HG02623 (cell line): ENCODE results near the gene SLC2A5.
"Not testable (repeated sequence)": the region's sequence is repeated elsewhere in the genome, so short reads cannot be mapped to it uniquely, and the experiment has no call there.

ENCODE experiments used
- ATAC-seq: cut with Tn5 transposase; IDR thresholded peaks from one replicate; pipeline ENCODE4 v1.9.1; 2021; ENCODE audit warnings: moderate library complexity; ENCODE audit not compliant: unreplicated experiment

The SLC2A5 gene

DNA sequence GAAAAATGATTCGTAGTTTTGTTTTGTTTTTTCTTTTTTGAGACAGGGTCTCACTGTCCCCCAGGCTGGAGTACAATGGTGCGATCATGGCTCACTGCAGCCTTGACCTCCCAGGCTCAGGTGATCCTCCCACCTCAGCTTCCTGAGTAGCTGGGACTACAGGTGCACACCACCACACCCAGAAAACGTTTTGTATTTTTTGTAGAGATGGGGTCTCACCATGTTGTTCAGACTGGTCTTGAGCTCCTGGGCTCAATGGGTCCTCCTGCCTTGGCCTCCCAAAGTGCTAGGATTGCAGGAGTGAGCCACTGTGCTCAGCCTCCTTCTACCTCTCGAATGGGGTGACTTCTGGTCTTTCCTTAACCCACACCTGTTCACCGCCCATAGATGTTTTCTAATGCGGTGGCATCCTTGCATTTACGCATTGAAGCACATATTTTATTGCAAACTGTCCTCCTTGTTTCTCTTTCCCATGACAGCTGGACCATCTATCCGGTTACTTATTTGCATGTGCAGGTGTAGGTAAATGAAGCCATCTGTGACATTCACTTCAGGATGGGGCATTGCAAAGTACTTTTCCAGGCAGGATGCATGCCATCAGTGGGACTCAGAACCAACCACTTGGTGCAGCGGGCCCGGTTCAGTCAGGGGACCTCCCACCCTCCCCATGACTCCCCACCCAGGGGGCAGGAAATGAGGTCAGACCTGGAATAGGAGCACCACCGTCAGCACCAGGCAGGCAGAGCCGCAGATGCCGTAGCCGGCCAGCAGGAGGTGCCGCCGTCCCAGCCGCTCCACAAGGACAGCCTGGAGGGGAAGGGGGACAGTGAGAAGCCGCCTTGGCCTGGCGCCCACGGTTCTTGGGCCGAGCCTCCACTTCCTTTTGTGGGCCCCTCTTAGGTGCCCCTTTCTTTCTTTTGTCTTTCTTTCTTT is 59.7 kb downstream of the SLC2A5 start:
- no peak for ATAC-seq

DNA sequence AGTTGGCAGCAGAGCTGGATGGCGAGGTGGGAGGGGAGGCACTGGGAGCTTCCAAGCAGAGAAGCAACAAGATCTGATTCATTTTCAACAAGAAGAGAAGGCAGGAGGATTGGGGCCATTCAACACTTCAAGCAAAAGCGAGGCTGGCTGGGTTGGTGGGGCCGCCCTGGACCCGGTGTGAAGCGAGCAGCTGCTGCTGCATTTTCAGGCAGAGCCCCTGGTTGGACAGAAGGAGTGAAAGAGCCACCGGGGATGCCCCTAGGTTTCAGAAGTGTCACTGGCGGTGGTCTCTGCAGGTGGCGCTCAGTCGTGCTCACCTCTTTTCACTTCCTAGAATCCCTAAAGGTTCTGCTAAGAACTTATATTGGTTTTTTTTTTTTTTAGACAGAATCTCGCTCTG is 61.2 kb downstream of the SLC2A5 start:
- no peak for ATAC-seq

DNA sequence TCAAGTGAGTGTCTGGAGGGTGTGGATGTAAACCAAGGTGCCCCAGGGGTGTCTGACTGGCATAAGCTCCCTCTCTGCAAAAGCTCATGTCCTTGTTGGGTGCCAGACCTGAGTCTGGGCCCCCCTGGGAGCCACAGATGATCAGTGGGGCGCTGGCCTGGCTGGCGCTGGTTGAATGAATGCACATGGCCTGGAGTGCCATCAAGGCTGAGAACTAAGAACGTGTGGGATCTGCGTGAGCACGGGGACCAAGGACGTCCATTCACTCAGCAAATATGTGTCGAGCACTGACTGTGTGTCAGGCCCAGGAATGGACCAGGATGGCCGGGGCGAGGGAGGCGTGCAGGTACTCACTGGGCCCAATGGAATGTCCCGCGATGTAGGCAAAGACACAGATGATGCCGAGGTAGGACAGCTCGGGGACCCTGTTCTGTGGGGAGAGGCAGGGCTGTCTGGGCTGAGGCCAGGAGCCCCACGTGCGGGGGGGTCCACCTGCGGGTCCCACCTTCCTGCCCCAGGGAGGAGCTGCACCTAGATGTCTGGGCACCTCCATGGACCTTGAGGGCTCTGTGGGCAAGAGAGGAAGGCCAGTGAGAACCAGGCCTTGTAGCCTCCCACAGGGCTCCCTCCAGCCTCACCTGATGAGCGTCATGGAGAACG is 62.3 kb downstream of the SLC2A5 start:
- no peak for ATAC-seq

DNA sequence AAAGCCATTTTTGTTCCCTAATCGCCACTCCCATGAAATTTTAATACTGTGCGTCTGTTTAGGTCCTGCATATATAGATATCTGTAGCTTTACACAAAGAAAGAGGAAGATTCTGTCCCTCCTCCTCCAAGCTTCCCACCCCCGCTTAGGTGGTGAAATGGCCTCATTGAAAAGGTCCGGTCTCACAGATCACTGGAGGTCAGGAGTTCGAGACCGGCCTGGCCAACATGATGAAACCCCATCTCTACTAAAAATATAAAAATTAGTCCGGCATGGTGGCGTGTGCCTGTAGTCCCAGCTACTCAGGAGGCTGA is 64.1 kb downstream of the SLC2A5 start:
- no peak for ATAC-seq

DNA sequence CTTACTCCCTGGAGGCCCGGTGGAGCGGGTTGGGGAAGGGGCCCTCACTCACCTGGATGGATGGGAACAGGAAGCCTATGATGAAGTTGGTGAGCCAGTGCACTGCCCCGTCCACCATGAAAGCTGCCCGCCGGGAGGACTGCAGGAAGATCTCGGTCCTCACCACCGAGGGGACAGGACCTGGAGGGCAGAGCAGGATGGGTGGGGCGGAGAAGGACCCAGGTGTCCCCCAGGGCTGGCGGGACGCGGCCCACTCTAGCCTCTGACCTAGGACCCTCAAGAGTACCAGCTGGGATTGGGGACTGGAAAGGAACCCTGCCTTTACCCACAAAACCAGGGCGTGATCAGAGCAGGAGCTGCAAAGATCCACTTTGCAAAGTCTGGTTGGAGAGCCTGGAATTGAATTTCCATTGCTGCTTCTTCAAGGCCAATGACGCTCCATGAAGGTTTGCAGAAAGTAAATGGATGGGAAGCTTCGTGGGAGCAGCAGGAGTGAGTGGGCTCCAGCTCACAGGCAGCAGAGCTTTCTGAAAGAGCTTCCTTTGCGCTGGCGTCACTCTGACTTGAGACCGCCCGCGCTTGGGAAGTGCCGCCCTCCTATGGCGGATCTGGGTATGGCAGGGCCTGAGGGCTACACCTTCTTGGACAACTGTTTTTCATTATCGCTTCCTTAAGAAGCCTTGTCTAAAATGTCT is 64.6 kb downstream of the SLC2A5 start:
- ATAC-seq, result no peak

DNA sequence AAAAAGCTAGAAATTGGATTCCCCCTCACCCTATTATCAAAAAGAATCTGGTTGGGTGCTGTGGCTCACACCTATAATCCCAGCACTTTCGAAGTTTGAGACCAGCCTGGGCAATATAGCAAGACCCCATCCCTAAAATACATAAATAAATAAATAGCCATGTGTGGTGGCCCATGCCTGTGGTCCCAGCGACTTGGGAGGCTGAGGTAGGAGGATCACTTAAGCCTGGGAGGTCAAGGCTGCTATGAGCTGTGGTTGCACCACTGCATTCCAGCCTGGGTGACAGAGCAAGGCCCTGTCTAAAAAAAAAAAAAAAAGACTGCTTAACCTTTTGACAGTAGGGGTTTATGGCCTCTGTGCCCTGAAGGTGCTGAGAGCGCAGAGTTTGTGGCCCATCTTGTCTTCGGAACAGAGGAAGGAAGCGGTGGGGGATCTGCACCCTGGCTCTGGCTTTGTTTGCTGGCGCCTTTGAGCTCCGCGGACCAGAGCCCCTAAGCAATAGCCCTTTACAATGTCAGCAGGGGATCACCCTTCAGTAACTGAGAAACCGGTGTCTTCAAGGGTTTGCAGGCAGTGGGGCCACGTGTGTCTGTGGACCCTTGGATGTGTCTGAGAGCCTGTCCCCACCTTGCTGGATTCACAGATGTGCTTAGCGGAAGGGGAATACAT is 65.3 kb downstream of the SLC2A5 start:
- ATAC-seq, result no peak

DNA sequence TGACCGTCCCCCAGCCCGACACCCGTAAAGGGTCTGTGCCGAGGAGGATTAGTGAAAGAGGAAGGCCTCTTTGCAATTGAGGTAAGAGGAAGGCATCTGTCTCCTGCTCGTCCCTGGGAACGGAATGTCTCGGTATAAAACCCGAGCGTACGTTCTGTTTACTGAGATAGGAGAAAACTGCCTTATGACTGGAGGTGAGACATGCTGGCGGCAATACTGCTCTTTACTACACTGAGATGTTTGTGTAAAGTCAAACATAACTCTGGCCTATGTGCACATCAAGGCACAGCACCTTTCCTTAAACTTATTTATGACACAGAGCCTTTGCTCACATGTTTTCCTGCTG is 67.2 kb downstream of the SLC2A5 start:
- not testable (repeated sequence) for ATAC-seq

DNA sequence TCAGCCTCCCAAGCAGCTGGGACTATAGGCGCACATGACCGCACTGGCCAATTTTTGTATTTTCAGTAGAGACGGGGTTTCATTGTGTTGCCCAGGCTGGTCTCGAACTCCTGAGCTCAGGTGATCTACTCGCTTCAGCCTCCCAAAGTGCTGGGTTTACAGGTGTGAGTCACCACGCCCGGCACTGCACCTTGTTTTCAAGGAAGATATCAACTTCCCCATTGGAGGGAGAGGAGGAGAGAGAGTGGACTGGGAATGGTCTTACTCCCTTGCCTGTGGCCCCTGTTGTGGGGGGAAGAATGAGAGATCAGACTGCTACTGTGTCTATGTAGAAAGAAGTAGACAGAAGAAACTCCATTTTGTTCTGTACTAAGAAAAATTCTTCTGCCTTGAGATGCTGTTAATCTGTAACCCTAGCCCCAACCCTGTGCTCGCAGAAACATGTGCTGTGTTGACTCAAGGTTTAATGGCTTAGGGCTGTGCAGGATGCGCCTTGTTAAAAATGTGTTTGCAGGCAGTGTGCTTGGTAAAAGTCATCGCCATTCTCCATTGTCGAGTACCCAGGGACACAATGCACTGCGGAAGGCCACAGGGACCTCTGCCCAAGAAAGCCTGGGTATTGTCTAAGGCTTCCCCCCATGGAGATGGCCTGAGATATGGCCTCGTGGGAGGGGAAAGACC is 67.8 kb downstream of the SLC2A5 start:
- ATAC-seq, result not testable (repeated sequence)

DNA sequence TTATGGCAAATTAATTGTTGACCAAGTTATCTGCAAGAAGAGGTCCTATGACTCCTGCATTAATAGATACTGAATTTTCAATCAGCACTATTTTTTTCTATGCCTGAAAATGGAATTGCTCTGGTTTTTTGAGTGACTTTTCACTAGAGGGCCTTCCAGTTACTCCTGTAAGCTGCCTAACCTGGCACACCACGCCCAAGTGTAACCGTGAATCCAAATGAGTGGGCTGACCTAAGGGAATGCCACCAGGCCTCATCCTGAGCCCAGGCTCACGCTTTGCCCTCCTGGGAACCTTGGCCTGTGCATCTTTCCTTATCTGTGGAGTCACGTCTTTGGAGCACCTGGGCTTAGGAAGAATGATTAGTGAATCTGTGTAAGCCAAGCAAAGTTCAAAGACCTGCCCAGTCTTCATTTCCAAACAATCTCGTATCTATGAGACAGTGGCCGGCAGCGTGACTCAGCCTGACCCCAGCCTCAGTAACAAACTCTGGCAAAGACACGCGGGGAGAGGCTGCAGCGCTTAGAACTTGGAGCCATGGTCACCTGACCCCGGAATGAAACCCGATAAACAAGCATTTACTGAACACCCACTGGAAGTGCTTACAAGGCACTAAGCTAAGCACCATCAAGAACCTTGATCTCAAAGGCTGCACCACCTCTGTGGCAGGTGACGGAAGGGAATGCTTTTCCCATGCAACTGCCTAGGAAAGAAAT is 75.3 kb downstream of the SLC2A5 start:
- ATAC-seq, result not testable (repeated sequence)

DNA sequence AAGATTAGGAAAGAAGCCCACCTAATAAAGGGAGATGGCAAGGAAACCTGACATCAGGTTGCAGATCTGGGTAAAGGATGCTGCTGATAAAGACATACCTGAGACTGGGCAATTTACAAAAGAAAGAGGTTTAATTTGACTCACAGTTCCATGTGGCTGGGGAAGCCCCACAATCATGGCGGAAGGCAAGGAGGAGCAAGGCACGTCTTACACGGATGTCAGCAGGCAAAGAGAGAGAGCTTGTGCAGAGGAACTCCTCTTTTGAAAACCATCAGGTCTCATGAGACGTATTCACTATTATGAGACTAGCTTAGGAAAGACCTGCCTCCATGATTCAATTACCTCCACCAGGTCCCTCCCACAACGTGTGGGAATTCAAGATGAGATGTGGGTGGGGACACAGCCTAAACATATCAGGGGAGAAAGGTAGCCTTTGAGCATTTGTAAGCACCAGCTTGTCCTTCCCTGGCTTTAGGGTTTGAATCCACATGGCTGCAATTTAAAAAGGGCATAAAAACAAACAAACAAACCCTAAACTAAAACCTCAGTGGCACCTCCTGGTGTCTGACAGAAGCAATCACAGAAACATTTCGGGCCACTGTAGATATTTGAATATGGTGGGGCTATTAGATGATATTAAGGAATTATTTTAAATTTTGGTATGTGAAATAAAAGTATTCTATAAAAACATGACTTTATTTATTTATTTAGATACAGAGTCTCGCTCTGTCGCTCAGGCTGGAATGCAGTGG is 76.3 kb downstream of the SLC2A5 start:
- ATAC-seq, result no peak

DNA sequence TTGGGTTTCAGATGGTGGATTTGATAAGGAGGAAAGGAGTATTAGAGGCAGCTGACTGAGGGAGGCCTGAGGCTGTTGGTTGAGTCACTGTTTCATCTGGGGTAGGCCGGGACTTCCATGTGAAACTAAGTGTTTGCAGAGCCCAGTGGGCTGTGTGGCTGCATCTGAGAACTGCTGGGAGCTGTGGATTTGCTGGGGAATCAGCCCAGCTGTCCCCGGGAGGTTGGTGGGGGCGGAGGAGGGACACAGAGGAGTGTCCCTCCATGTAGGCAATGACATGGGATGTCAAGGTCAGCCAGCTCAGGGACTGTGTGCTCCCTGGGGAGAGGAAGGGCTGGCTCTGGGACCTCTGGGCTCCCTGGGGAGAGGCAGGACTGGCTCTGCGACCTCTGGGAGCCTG is 79.6 kb downstream of the SLC2A5 start:
- no peak for ATAC-seq

DNA sequence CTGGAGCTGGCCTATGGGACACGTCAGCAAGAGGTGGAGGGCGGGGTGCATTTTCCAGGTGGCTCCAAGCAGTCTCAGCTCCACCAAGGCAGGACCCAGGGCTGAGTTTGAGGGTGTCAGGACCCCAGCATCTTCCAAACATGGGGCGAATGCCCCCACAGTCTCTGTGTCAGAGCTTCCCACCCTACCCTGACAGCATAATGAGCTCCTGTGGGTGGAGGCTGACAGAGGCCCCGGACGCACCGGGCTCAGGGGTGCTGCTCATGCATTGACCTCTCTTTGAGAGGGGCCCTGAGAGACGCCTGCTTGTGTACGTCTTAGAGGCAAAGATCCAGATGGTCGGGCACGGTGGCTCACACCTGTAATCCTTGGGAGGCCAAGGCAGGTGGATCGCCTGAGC is 80.4 kb downstream of the SLC2A5 start:
- ATAC-seq, result no peak

DNA sequence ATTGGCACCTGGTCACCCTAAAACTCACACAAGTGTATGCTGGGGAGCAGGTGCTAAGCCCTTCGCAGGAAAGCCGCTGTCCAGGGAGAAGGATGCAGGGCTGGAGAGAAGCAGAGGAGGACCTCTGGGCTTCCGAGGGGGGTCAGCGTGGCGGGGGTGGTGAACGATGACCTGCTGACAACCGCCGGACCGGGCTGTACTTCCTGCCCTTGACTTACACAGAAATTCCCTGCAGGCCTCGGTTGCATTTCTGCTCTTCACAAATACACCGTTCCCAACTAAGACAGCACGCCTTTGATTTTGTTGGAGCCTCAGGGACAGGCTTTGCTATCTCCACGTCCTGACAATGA is 80.8 kb downstream of the SLC2A5 start:
- ATAC-seq, result no peak

DNA sequence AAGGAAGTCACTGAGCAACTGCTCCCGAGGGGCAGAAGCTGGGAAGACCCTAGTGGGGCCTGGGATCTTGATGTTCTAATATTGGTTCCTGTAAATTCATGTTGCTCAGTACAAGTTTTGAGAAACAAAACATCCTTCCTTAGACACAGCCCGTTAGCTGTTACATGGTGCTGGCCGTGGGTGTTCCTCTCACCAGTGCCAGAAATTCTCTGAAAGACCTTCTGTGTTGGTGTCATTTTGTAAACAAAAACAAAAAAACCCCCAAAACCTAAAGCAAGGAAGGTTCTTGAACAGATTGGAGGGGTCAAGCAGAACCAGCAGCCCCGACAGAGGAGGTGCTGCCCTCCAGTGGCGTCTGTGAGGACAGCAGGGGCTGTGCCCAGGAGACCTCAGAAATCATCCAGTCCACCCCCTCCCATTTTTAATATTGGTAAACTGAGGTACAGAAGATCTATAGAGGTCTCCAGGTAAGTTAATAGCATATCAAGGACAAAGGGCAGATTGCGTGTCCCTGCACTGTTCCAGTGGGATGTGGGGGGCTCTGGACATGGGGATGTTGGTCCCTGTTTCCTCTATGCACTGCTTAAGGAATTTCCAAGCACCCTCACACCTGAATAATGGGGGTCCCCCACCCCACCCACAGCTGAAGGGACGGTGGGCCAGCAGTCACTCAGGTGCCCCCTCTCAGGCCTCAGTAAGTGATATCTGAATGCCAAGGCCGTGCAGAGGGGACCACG is 81.4 kb downstream of the SLC2A5 start:
- ATAC-seq, result no peak

DNA sequence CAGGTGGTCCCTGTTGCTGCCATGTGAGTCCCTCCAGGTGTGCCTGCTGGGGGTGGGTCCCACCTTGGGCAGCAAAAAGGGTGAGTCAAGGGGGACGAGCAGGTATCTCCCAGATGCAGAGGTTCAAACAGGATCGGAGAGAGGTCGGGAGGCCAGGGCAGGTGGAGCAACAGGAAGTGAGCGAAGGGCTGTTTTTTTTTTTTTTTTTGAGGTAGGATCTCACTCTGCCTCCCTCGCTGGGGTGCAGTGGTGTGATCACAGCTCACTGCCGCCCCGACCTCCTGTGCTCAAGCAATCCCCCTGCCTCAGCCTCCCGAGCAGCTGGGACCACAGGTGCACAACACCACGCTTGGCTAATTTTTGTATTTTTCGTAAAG is 82.6 kb downstream of the SLC2A5 start:
- ATAC-seq, result no peak

DNA sequence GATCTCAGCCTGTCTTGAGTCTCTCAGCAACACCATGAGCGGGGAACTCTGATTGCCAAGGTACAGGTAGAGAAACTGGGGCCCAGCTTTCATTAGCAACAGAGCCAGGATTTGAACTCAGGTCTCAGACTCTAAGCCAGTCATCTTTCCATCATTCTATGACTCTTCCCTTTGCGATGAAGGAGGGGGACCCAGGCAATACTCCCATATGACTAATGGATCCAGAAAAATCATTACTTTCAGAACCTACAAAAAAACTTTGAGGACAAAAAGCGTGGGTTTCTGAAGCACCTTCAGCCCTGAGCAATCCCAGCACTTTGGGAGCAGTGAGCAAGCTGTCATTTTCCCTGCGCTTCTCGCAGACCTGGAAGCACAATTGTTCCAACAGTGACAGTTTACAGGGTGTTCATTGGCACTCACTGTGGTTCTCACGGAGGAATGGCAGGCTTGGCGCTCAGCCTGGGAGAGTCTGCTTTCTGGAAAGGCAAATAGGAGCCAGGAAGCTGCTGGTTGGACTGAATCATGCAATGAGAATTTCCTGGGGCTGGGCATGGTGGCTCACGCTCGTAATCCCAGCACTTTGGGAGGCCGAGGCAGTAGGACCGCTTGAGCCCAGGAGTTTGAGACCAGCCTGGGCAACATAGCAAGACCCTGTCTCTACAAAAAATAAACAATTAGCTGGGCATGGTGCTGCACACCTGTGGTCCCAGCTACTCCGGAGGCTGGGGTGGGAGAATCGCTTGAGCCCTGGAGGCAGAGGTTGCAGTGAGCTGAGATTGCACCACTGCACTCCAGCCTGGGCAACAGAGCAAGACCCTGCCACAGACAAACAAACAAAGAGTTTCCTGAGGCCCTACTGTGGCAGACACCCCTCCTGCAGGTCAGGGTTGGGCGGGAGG is 83.3 kb downstream of the SLC2A5 start:
- no peak for ATAC-seq
